Choroid plexus epithelial cell (primary cell): ENCODE results near the gene SUN3.
A peak's percentile ranks its signal among the peaks of the same experiment; 100 is the strongest.
"Not testable (repeated sequence)": the region's sequence is repeated elsewhere in the genome, so short reads cannot be mapped to it uniquely, and the experiment has no call there.

Source experiments
- DNase-seq: peaks from one replicate; pipeline ENCODE4 v3.0.0-alpha.2; 2010; ENCODE audit warnings: low read depth
- H3K4me3 ChIP-seq: 2 replicates; pipeline ENCODE4 v1.5.1; 2011; ENCODE audit warnings: low read depth, mild to moderate bottlenecking, control low read depth, low read length, moderate library complexity
- CTCF ChIP-seq: conservative IDR thresholded peaks from 2 replicates; pipeline ENCODE4 v1.5.1; 2011; ENCODE audit warnings: low read depth, mild to moderate bottlenecking, control low read depth, inconsistent platforms, low read length, moderate library complexity

SUN3 gene

GRCh38 chr7:47946581-47947354 lies 82.1 kb downstream of the SUN3 start:
- no peak for TF ChIP-seq CTCF
- no peak for DNase-seq
- H3K4me3 ChIP-seq, result no peak overlapping the region

- TF ChIP-seq CTCF, result peak; percentile 88
- no peak overlapping the region for H3K4me3 ChIP-seq
- peak; percentile 81 for DNase-seq
Measured at GRCh38 chr7:47945261-47946015, 83.5 kb downstream of the SUN3 start.

GRCh38 chr7:47944536-47945260 lies 84.2 kb downstream of the SUN3 start:
- H3K4me3 ChIP-seq, result no peak overlapping the region
- DNase-seq, result no peak
- TF ChIP-seq CTCF, result no peak

- no peak for DNase-seq
- TF ChIP-seq CTCF, result no peak
- H3K4me3 ChIP-seq, result no peak overlapping the region
Measured at GRCh38 chr7:47943676-47944474, 85.0 kb downstream of the SUN3 start.

- not testable (repeated sequence) for DNase-seq, H3K4me3 ChIP-seq
Measured at GRCh38 chr7:47942651-47943050, 86.3 kb downstream of the SUN3 start.

- DNase-seq, result peak; percentile 55
- no peak for TF ChIP-seq CTCF
- H3K4me3 ChIP-seq, result no peak overlapping the region
Measured at GRCh38 chr7:47942132-47942531, 86.8 kb downstream of the SUN3 start.
